ENCODE results near the gene ICOS.

GRCh38 chr2:203983064-203983715 is 46.6 kb downstream of the ICOS start:
- TF ChIP-seq CTCF (IDR thresholded peaks at IDR 0.05) (no peak), ZFX (IDR thresholded peaks at IDR 0.05; ENCODE audit: borderline replicate concordance) (no peak)

Data from 22Rv1 (cell line).